DOHH2 (cell line): ENCODE measurements around the gene KRTAP5-11.
"Not testable (repeated sequence)": the region's sequence is repeated elsewhere in the genome, so short reads cannot be mapped to it uniquely, and the experiment has no call there.

ENCODE experiments used
- CTCF ChIP-seq: fragments of 200-600 bp; sonication (generic); IDR thresholded peaks from one replicate; pipeline ENCODE4 v1.5.1; 2014; ENCODE audit warnings: antibody characterized with exemption, mild to moderate bottlenecking, low read depth, low read length; ENCODE audit not compliant: poor library complexity, severe bottlenecking
- EZH2phosphoT487 ChIP-seq: fragments of 200-600 bp; sonication (generic); IDR thresholded peaks from 2 replicates; pipeline ENCODE4 v1.6.1; 2017; ENCODE audit warnings: borderline replicate concordance, mild to moderate bottlenecking, antibody characterized with exemption, low read length, moderate library complexity, mixed read lengths

DNA sequence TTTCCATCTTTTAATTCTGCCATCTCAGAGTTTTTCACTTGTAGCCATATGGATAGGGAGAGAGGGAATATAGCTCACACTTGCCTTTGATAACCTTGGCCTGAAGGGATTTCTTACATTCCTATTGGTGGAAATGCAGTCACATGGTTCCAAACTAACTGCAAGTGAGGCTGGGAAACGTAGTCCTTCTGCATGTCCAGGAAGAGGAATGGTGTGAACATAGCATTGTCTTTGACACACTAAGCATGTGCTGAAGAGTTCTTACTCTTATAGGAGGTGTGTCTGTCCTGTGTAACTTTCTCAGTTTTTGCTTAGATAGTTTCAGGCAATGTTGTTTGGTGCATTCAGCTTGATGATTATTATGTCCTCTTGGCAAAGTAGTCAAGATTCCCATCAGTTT lies 47.4 kb upstream of the KRTAP5-11 start:
- not testable (repeated sequence) for TF ChIP-seq CTCF, EZH2phosphoT487
